ENCODE results near the gene CFAP61. TPM values are rescaled to one million over a fixed set of nuclear protein-coding genes. Genes with fewer than 3 reads are reported as not detected.

Gene CFAP61
- total and polyA plus RNA-seq, 9 of the 15 experiments (the other 6 are each of a cell fraction or from before 2014, with no cell fraction given), result 0.11 TPM; not detected in 8

- Histone ChIP-seq H2AFZ (ENCODE audit: low read depth, low read length) (no peak overlapping the region), H4K20me1 (replicated peaks; ENCODE audit: control insufficient read depth, insufficient read depth, low read length) (no peaks in the 10 kb centered on the region), H3K9ac (ENCODE audit: insufficient read depth in 1 of 2, low read depth in 2 of 2, low read length in 2 of 2) (no peak overlapping the region), H3K4me3 (no peak overlapping the region), H3K79me2 (ENCODE audit: control insufficient read depth, insufficient read depth, low read length) (no peaks in the 10 kb centered on the region), H3K27ac (ENCODE audit: extremely low read depth, low read depth, low read length) (no peak overlapping the region), H3K4me1 (replicated peaks in 1 of 2; ENCODE audit: control insufficient read depth in 2 of 2, insufficient read depth in 2 of 2, low read length in 2 of 2) (no peaks in the 10 kb centered on the region), H3K9me3 (replicated peaks; ENCODE audit: control insufficient read depth, insufficient read depth, low read depth, low read length) (no peaks in the 10 kb centered on the region), H3K36me3 (ENCODE audit: control insufficient read depth, insufficient read depth, low read length) (no peaks in the 10 kb centered on the region), H3K4me2 (ENCODE audit: insufficient read depth, low read length) (no peak overlapping the region), H3K27me3 (ENCODE audit: control insufficient read depth in 2 of 2, insufficient read depth in 2 of 2, low read length in 2 of 2) (no peaks in the 10 kb centered on the region; a peak in 1 of 5 replicates), H3K9me1 (ENCODE audit: control insufficient read depth, insufficient read depth, low read length) (no peaks in the 10 kb centered on the region)
- BruUV-seq (replicated peaks), result no TSS peak
- DNase-seq (ENCODE audit: extremely low read depth in 1 of 4, low spot score in 3 of 4) (no peak), ATAC-seq (no peak), FAIRE-seq (no peak)
- intact Hi-C loops (cut with micrococcal nuclease) (no loop called here), in situ Hi-C loops (cut with MboI) (no loop called here)
- ChIA-PET CTCF (ENCODE audit: low intra/inter-chr PET ratio) (no interaction called here), POLR2A (no interaction called here)
- 0% methylated on average over 6 of the region's 6 CpGs for WGBS (ENCODE audit: insufficient coverage, low coverage, missing lambda C conversion rate)
- no peak for TF ChIP-seq TAF7 (tag; IDR thresholded peaks at IDR 0.05)
- TF ChIP-seq SP2 (IDR thresholded peaks at IDR 0.05; ENCODE audit: extremely low read depth, low read depth, low read length, poor library complexity, severe bottlenecking), result no peak
- no peak for TF ChIP-seq GTF2E2 (tag; IDR thresholded peaks at IDR 0.05)
- no peak for TF ChIP-seq HMG20A (CRISPR knock-in tag; conservative IDR thresholded peaks at IDR 0.05)
- no peak for TF ChIP-seq ZNF717 (CRISPR knock-in tag; IDR thresholded peaks at IDR 0.05)
- no peak for TF ChIP-seq ZNF263 (CRISPR knock-in tag; IDR thresholded peaks at IDR 0.05; ENCODE audit: borderline replicate concordance)
- TF ChIP-seq ZBTB5 (IDR thresholded peaks at IDR 0.05), result no peak
- no peak for TF ChIP-seq ETV6 (IDR thresholded peaks at IDR 0.05; ENCODE audit: borderline replicate concordance in 1 of 2, low read depth in 2 of 2, low read length in 1 of 2)
- no peak for TF ChIP-seq ETV6 (CRISPR knock-in tag; IDR thresholded peaks at IDR 0.05; ENCODE audit: borderline replicate concordance)
- TF ChIP-seq AFF1 (IDR thresholded peaks at IDR 0.05; ENCODE audit: low read depth in 1 of 2, partially characterized antibody in 2 of 2), result no peak
- no peak for TF ChIP-seq PHF8 (IDR thresholded peaks at IDR 0.05; ENCODE audit: borderline replicate concordance, low read length)
- no peak for TF ChIP-seq TRIM24 (IDR thresholded peaks at IDR 0.05)
- no peak for TF ChIP-seq TFAP4 (CRISPR knock-in tag; IDR thresholded peaks at IDR 0.05; ENCODE audit: borderline replicate concordance)
- TF ChIP-seq ZNF408 (CRISPR knock-in tag; IDR thresholded peaks at IDR 0.05; ENCODE audit: low read depth), result no peak
- no peak for TF ChIP-seq ZFP30 (CRISPR knock-in tag; IDR thresholded peaks at IDR 0.05; ENCODE audit: borderline replicate concordance)
- no peak for TF ChIP-seq SAFB2 (IDR thresholded peaks at IDR 0.05; ENCODE audit: borderline replicate concordance, low read depth, low read length, severe bottlenecking)
Observed at GRCh38 chr20:20225325-20226043, 173.2 kb downstream of the CFAP61 start.
